PFSK-1 (cell line): ENCODE data around the gene C12orf76.

Source experiments
- FOXP2 ChIP-seq: optimal IDR thresholded peaks from 2 replicates; pipeline ENCODE3; 2011; ENCODE audit warnings: borderline replicate concordance, control low read depth, inconsistent platforms; ENCODE audit not compliant: insufficient read depth; ENCODE audit errors: extremely low read length, extremely low read depth
- POLR2AphosphoS5 ChIP-seq: IDR thresholded peaks from 2 replicates; pipeline ENCODE4 v1.6.1; 2012; ENCODE audit warnings: low read depth, mild to moderate bottlenecking, control low read depth, low read length, moderate library complexity
- SIN3A ChIP-seq: IDR thresholded peaks from 2 replicates; pipeline ENCODE4 v1.6.1; 2012; ENCODE audit warnings: mild to moderate bottlenecking, low read length, moderate library complexity, borderline replicate concordance; ENCODE audit not compliant: insufficient read depth
- TAF1 ChIP-seq: IDR thresholded peaks from 2 replicates; pipeline ENCODE4 v1.6.1; 2012; ENCODE audit warnings: low read length, control low read depth, borderline replicate concordance; ENCODE audit not compliant: insufficient read depth
- TF ChIP-seq, protein P1 (sequence below), 2 experiments: IDR thresholded peaks; 2 replicates each; pipeline versions ENCODE4 v1.6.1 to v1.8.0; 2011 to 2012; ENCODE audit warnings: low read depth in 2 of 2, low read length in 2 of 2, control low read depth in 1 of 2, inconsistent platforms in 1 of 2, mild to moderate bottlenecking in 1 of 2, moderate library complexity in 1 of 2; ENCODE audit not compliant: insufficient read depth in 1 of 2

C12orf76 gene

DNA sequence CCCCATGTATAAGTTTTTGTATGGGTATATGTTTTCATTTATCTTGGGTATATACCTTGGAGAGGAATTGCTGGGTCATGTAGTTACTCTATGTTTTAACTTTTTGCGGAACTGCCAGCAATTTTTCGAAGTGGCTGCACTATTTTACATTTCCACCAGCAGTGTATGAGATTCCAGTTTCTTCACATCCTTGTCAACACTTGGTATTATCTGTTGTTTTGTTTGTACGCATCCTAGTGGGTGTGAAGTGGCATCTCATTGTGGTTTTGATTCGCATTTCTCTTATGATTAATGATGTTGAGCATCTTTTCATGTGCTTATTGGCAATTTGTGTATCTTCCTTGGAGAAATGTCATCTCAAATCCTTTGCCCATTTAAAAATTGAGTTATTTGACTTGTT lies 42.2 kb downstream of the C12orf76 start:
- TF ChIP-seq FOXP2 (no peak), POLR2AphosphoS5 (no peak), TAF1 (no peak), SIN3A (no peak)
- TF ChIP-seq, protein P1, sequence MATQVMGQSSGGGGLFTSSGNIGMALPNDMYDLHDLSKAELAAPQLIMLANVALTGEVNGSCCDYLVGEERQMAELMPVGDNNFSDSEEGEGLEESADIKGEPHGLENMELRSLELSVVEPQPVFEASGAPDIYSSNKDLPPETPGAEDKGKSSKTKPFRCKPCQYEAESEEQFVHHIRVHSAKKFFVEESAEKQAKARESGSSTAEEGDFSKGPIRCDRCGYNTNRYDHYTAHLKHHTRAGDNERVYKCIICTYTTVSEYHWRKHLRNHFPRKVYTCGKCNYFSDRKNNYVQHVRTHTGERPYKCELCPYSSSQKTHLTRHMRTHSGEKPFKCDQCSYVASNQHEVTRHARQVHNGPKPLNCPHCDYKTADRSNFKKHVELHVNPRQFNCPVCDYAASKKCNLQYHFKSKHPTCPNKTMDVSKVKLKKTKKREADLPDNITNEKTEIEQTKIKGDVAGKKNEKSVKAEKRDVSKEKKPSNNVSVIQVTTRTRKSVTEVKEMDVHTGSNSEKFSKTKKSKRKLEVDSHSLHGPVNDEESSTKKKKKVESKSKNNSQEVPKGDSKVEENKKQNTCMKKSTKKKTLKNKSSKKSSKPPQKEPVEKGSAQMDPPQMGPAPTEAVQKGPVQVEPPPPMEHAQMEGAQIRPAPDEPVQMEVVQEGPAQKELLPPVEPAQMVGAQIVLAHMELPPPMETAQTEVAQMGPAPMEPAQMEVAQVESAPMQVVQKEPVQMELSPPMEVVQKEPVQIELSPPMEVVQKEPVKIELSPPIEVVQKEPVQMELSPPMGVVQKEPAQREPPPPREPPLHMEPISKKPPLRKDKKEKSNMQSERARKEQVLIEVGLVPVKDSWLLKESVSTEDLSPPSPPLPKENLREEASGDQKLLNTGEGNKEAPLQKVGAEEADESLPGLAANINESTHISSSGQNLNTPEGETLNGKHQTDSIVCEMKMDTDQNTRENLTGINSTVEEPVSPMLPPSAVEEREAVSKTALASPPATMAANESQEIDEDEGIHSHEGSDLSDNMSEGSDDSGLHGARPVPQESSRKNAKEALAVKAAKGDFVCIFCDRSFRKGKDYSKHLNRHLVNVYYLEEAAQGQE (IDR thresholded peaks at IDR 0.05; ENCODE audit: insufficient read depth in 1 of 2, low read depth in 2 of 2, low read length in 2 of 2): no peak

DNA sequence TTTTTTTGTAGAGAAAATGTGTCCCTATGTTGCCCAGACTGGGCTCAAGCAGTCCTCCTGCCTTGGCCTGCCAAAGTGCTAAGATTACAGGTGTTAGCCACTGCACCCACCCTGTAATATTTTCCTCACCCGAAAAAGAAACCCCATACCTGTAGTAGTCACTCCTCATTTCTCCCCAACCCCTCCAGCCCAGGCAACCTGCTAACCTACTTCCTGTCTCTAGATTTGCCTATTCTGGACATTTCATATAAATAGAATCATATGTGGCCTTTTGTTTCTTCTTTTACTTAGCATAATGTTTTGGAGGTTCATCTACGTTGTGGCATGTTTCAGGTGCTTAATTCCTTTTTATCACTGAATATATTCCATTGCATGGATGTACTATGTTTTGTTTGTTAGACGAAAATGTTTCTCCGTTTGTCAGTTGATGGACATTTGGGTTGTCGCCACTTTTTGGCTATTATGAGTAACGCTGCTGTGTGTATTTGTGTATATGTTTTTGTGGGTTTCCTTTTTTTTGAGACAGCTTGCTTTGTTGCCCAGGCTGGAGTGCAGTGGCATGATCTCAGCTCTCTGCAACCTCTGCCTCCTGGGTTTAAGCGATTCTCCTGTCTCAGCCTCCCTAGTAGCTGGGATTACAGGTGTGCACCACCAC lies 42.9 kb downstream of the C12orf76 start:
- TF ChIP-seq POLR2AphosphoS5 (no peak), SIN3A (no peak), FOXP2 (no peak), TAF1 (no peak)
- TF ChIP-seq, protein P1 (IDR thresholded peaks at IDR 0.05; ENCODE audit: insufficient read depth in 1 of 2, low read depth in 2 of 2, low read length in 2 of 2): no peak

DNA sequence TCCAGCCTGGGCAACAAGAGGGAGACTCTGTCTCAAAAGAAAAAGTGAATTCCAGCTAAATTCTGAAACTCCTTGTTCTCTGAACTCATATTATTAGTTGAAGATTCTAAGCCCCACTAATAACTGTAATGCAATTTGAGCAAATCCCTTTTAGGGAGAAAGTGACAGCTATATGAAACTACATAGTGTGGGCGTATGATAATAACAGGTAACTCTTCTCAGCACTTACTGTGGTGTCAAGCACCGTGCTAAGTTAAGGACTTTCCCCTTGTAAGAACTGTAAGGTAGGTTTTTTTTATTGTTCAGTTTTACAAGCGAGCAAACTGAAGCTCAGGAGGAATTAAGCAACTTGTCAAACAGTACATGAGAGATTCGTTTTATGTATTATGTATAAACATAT lies 43.7 kb downstream of the C12orf76 start:
- TF ChIP-seq SIN3A: no peak
- no peak for TF ChIP-seq FOXP2

DNA sequence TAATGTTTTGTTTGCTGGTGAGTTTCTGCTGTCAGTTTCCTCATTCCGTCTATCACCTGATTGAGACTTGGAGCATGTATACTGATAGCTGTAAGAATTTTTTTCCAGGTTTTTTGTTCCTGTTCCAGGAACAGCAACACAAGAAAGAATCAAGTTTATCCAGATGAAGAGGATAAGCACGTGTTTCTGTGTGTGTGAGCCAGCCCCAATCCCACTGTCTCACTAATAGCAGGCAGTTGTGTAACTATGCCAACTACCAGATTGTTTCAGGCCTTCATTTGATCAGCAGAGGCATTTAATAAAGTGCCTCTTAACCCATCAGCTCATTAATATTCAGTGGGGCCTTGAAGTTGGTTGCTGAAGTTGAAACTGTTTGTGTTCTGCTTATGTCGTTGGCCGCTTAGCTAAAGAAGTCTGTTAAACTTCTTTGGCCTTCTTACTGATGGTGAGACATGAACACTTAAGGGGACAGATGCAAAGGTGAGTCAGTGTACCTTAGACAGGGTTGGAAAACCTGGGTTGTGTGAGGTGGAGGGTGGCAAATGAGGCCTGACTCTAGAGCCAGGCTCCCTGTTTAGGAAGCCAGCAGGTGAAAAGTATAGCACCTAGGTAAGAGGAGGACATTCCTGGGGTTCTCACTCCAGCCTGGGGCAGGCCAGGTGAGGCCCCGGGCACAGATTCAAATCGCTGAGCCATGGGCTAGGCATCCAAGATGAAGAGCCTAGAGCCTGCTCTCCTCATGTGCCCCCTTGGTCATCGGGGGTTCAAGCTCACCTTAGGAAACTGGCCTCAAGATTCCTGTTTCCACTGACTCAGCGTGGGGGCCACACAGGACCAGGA lies 45.4 kb downstream of the C12orf76 start:
- TF ChIP-seq POLR2AphosphoS5 (no peak), TAF1 (no peak), FOXP2 (no peak), SIN3A (no peak)
- TF ChIP-seq, protein P1 (IDR thresholded peaks at IDR 0.05; ENCODE audit: insufficient read depth in 1 of 2, low read depth in 2 of 2, low read length in 2 of 2): no peak

DNA sequence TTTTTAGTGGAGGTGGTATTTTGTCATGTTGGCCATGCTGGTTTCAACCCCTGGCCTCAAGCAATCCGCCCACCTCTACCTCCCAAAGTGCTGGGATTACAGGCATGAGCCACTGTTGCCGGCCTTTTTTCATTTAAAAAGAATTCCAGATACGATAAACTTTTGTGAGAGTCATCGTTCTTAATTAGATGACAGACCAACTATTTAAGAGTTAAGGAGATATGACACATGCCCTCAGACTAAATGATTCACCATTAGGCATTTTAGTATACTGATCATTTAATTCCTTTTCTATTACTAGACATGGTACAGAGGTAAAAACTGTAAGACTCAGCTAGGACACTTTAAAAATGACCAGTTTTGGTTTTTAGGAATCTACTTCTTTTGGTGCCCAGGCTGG lies 46.7 kb downstream of the C12orf76 start:
- TF ChIP-seq SIN3A (no peak), POLR2AphosphoS5 (no peak), FOXP2 (no peak), TAF1 (no peak)
- TF ChIP-seq, protein P1 (IDR thresholded peaks at IDR 0.05; ENCODE audit: insufficient read depth in 1 of 2, low read depth in 2 of 2, low read length in 2 of 2): no peak
